Endothelial cell of umbilical vein (primary cell): ENCODE measurements around the gene UCK1. TPM values are rescaled to one million over a fixed set of nuclear protein-coding genes. Genes with fewer than 3 reads are reported as not detected.

Experiments
- BruUV-seq: library from RNA; stranded (reverse); fragments of 400-500 nt; replicated peaks from 2 replicates; lab custom pipeline; 2021; lab: Mats Ljungman, UMichigan
- CTCF ChIA-PET: fragments of 300-600, 350-600 bp; sonication (Branson Sonifier 250); formaldehyde crosslinking; loops from one replicate; lab custom pipeline; 2021; ENCODE audit warnings: antibody characterized with exemption, inconsistent platforms; lab: Charles Lee
- POLR2A ChIA-PET: fragments of 300-600, 350-600 bp; sonication (Branson Sonifier 250); formaldehyde crosslinking; loops from one replicate; lab custom pipeline; 2021; ENCODE audit warnings: antibody characterized with exemption, inconsistent platforms; lab: Charles Lee
- DNase-seq: peaks from one replicate; pipeline ENCODE4 v3.0.0-alpha.2; 2011; ENCODE audit warnings: low read depth, low spot score
- FAIRE-seq: peaks from 2 replicates; lab custom pipeline; 2011; peaks lifted over from hg19 to GRCh38; lab: Jason Lieb, UNC
- H2AFZ ChIP-seq: 2 replicates; pipeline ENCODE4 v1.6.0; 2012; ENCODE audit warnings: low read depth, low read length, control low read depth, inconsistent platforms
- H3K27ac ChIP-seq: 2 replicates; pipeline ENCODE4 v1.5.1; 2011; ENCODE audit warnings: low read depth, mild to moderate bottlenecking, control low read depth, low read length, moderate library complexity; ENCODE audit not compliant: insufficient read depth
- H3K27me3 ChIP-seq, 2 experiments: 2 replicates each; pipeline versions ENCODE4 v1.6.0 to v1.6.1; 2011; ENCODE audit warnings: low read length in 2 of 2, mixed read lengths in 1 of 2; ENCODE audit not compliant: control insufficient read depth in 2 of 2, insufficient read depth in 2 of 2
- H3K36me3 ChIP-seq, 2 experiments: 2 replicates in 1 of 2; 3 replicates in 1 of 2; pipeline ENCODE4 v1.5.1; 2011; ENCODE audit warnings: low read length in 2 of 2, mild to moderate bottlenecking in 1 of 2, moderate library complexity in 1 of 2; ENCODE audit not compliant: control insufficient read depth in 2 of 2, insufficient read depth in 2 of 2; ENCODE audit errors: extremely low read depth in 1 of 2
- H3K4me1 ChIP-seq: 3 replicates; pipeline ENCODE4 v1.5.1; 2011; ENCODE audit warnings: mild to moderate bottlenecking, low read length; ENCODE audit not compliant: control insufficient read depth, insufficient read depth; ENCODE audit errors: extremely low read depth
- H3K4me2 ChIP-seq: 2 replicates; pipeline ENCODE4 v1.6.1; 2011; ENCODE audit warnings: low read length, control low read depth, mixed read lengths; ENCODE audit not compliant: insufficient read depth
- H3K4me3 ChIP-seq, 3 experiments: fragments of 200-600 bp in 1 of 3; sonication (generic), shearing (Covaris generic) in 1 of 3; replicated peaks in 1 of 3; 2 replicates each; pipeline ENCODE4 v1.5.1; 2011 to 2016; ENCODE audit warnings: control low read depth in 3 of 3, low read length in 3 of 3, mild to moderate bottlenecking in 2 of 3, inconsistent platforms in 1 of 3, low read depth in 1 of 3, moderate library complexity in 1 of 3; ENCODE audit not compliant: insufficient read depth in 1 of 3
- H3K79me2 ChIP-seq: 2 replicates; pipeline ENCODE4 v1.6.0; 2012; ENCODE audit warnings: low read length, inconsistent platforms; ENCODE audit not compliant: control insufficient read depth, insufficient read depth
- H3K9ac ChIP-seq: replicated peaks from 2 replicates; pipeline ENCODE3; 2011; ENCODE audit warnings: low read length, control low read depth; ENCODE audit not compliant: insufficient read depth; ENCODE audit errors: extremely low read depth
- H3K9me1 ChIP-seq: replicated peaks from 3 replicates; pipeline ENCODE4 v1.6.0; 2011; ENCODE audit warnings: mild to moderate bottlenecking, low read length; ENCODE audit not compliant: control insufficient read depth, insufficient read depth; ENCODE audit errors: extremely low read depth
- H3K9me3 ChIP-seq: replicated peaks from 2 replicates; pipeline ENCODE4 v1.5.1; 2012; ENCODE audit warnings: low read length, inconsistent platforms; ENCODE audit not compliant: control insufficient read depth, insufficient read depth
- H4K20me1 ChIP-seq: replicated peaks from 2 replicates; pipeline ENCODE3; 2011; ENCODE audit warnings: mild to moderate bottlenecking, low read length; ENCODE audit not compliant: control insufficient read depth, insufficient read depth; ENCODE audit errors: extremely low read depth
- CTCF ChIP-seq, 2 donors: IDR thresholded peaks; 1 replicate in 1 of 2; 2 replicates in 1 of 2; pipeline ENCODE4 v1.5.1; 2011; ENCODE audit warnings: low read length in 2 of 2, mild to moderate bottlenecking in 2 of 2, moderate library complexity in 2 of 2, control low read depth in 1 of 2, inconsistent platforms in 1 of 2, low read depth in 1 of 2; ENCODE audit not compliant: insufficient read depth in 1 of 2; ENCODE audit errors: extremely low read depth in 1 of 2
- EZH2 ChIP-seq: IDR thresholded peaks from 2 replicates; pipeline ENCODE4 v1.6.1; 2012; ENCODE audit warnings: borderline replicate concordance, low read depth, mild to moderate bottlenecking, moderate library complexity, low read length, inconsistent platforms; ENCODE audit not compliant: severe bottlenecking
- FOS ChIP-seq: IDR thresholded peaks from 2 replicates; pipeline ENCODE4 v1.6.1; 2011; ENCODE audit warnings: mild to moderate bottlenecking, low read length, moderate library complexity, borderline replicate concordance; ENCODE audit not compliant: insufficient read depth
- GATA2 ChIP-seq: IDR thresholded peaks from 2 replicates; pipeline ENCODE4 v1.7.0; 2011; ENCODE audit warnings: low read depth, mild to moderate bottlenecking, moderate library complexity, mixed read lengths, low read length; ENCODE audit not compliant: insufficient read length, insufficient read depth
- JUN ChIP-seq: IDR thresholded peaks from 2 replicates; pipeline ENCODE4 v1.6.1; 2011; ENCODE audit warnings: borderline replicate concordance, low read depth; ENCODE audit not compliant: insufficient read length, insufficient read depth
- MAX ChIP-seq: IDR thresholded peaks from 2 replicates; pipeline ENCODE4 v1.6.1; 2011; ENCODE audit not compliant: insufficient read depth, insufficient read length
- POLR2A ChIP-seq: IDR thresholded peaks from 2 replicates; pipeline ENCODE4 v1.6.1; 2012; ENCODE audit warnings: low read depth, mild to moderate bottlenecking, control low read depth, low read length
- dilution Hi-C: fragments of 300-500 bp; cut with MboI; formaldehyde crosslinking; loops from one replicate; pipeline ENCODE4 v1.15.0; 2019; ENCODE audit warnings: low sequenced_read_pairs; ENCODE audit not compliant: extremely low pct_ligation_motif_present
- intact Hi-C: fragments of 100-400 bp; cut with micrococcal nuclease; formaldehyde crosslinking; loops from one replicate; pipeline ENCODE4 v1.10.0; 2022
- polyA plus RNA-seq, 4 experiments: library from polyadenylated mRNA; depleted of rRNA in 3 of 4; stranded (reverse) in 3 of 4; unstranded in 1 of 4; fragments of >200 nt; gene quantifications; 2 replicates each; pipeline versions ENCODE4 v1.2.1 to v1.2.3, GENCODE V29; 2011 to 2012; ENCODE audit warnings: missing spikeins in 1 of 4
- total RNA-seq: library from RNA; stranded (reverse); gene quantifications from 2 replicates; pipeline ENCODE4 v1.2.3, GENCODE V29; 2021

Gene UCK1
- total and polyA plus RNA-seq, 2 donors (not counting 3 experiments of a cell fraction or from before 2014, with no cell fraction given): 23.6 to 30.1 TPM

DNA sequence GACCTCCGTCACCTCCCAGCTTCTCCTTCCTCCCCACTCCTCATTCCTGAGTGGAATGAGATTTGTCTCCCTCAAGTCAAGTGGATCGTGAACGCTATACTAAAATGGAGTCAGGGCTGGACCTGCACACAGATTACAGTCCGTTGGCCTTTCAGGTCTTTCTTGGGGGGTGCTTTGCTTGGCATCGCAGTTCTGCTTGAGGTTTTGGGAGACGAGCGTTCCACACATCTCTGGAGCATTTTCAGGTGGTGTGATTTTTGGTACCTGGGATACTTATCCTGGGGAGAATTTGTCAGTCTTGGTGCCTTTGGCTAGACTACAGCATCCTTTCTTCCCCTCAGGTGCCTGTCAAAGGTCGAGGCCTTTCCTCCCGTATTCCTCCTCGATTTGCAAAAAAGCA lies 52.2 kb downstream of the UCK1 start:
- no peak for TF ChIP-seq GATA2
- no peak for TF ChIP-seq POLR2A
- no peak for TF ChIP-seq MAX
- no peak for TF ChIP-seq CTCF (IDR thresholded peaks at IDR 0.05; ENCODE audit: extremely low read depth in 1 of 2, insufficient read depth in 1 of 2, low read depth in 1 of 2, low read length in 2 of 2)
- no peak for TF ChIP-seq JUN
- TF ChIP-seq FOS: no peak
- no peak for TF ChIP-seq EZH2
- no TSS peak for BruUV-seq
- Histone ChIP-seq H3K4me2 (no peak overlapping the region), H2AFZ (no peak overlapping the region), H3K27me3 (no peaks in the 10 kb centered on the region), H3K4me3 (no peak overlapping the region), H3K4me1 (no peaks in the 10 kb centered on the region), H3K9me1 (no peaks in the 10 kb centered on the region), H3K27ac (no peak overlapping the region), H3K36me3 (peaks cover 44 to 76% of the 10 kb centered on the region in 2 experiments), H3K9ac (no peak overlapping the region), H4K20me1 (no peaks in the 10 kb centered on the region), H3K9me3 (no peaks in the 10 kb centered on the region), H3K79me2 (peaks cover 9% of the 10 kb centered on the region)
- dilution Hi-C loops: no loop called here
- intact Hi-C loops: loop anchor here (1.0 to 5.0 kb wide), 2 partner anchors 112 to 129 kb away; no protein-coding TSS in a partner anchor
- DNase-seq (no peak), FAIRE-seq (no peak)
- POLR2A ChIA-PET: no interaction called here
- CTCF ChIA-PET: interaction anchor here (1.0 to 5.7 kb wide), 2 partner anchors 111 to 129 kb away, joined by 3 to 35 read pairs; no protein-coding TSS in a partner anchor
